Erythroblast (primary cell): ENCODE results near the gene NDST4.

Experiments
- GATA1 ChIP-seq: IDR thresholded peaks from 2 replicates; pipeline ENCODE4 v1.6.1; 2011; ENCODE audit warnings: low read depth, mild to moderate bottlenecking, control low read depth, low read length, moderate library complexity
- POLR2A ChIP-seq: IDR thresholded peaks from 2 replicates; pipeline ENCODE4 v1.6.1; 2011; ENCODE audit warnings: mild to moderate bottlenecking, low read length

DNA sequence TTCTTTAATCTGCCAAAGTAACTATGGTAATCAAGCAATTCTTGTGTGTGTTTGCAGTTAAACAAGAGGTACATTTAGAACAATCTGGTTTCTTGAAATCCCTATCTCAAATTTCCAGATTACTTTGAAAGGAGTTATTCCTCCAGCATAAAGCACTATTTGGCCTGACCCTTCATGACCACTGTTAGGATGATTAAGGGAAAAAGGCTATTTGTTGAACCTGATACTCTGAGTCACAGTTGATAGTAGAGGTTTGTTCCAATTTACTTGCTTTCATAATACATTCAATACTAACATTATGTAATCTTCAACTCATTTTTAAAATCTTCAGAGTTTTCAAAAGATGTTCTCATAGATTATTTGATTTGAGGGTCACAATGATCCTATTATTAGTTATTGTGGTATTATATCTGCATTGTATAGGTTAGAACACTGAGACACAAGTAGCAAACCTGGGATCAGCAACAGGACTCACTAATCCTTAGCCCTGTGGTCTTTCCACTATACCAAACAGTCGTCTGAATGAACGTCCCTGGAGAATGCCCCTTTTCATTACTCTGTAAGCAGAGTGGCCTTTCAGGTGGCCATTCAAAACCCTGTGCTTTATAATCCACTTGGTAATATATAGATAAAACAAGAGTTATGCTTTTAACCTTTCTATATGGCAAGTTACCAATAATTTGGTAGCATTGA lies 8.1 kb upstream of the NDST4 start:
- TF ChIP-seq POLR2A, result no peak
- TF ChIP-seq GATA1, result no peak
